Colonic mucosa (tissue), 4 donors: ENCODE measurements around the gene PJVK. TPM values are rescaled to one million over a fixed set of nuclear protein-coding genes. Genes with fewer than 3 reads are reported as not detected.
A peak's percentile ranks its signal among the peaks of the same experiment; 100 is the strongest.
"Not testable (repeated sequence)": the region's sequence is repeated elsewhere in the genome, so short reads cannot be mapped to it uniquely, and the experiment has no call there.

Source experiments
- DNase-seq: peaks from one replicate; pipeline ENCODE4 v3.0.0-alpha.2; 2020
- H3K27ac ChIP-seq: fragments of 200-600 bp; one replicate; pipeline ENCODE4 v1.8.0; 2021
- H3K27me3 ChIP-seq: fragments of 200-600 bp; one replicate; pipeline ENCODE4 v1.8.0; 2021
- H3K36me3 ChIP-seq: fragments of 200-600 bp; one replicate; pipeline ENCODE4 v1.8.0; 2021
- H3K4me1 ChIP-seq: fragments of 200-600 bp; one replicate; pipeline ENCODE4 v1.8.0; 2021; ENCODE audit warnings: mild to moderate bottlenecking
- H3K4me3 ChIP-seq: fragments of 200-600 bp; one replicate; pipeline ENCODE4 v1.8.0; 2021
- H3K9ac ChIP-seq, 2 donors: one replicate each; pipeline ENCODE4 v1.7.0; 2013; ENCODE audit warnings: control low read depth in 2 of 2, low read depth in 2 of 2, low read length in 2 of 2
- H3K9me3 ChIP-seq: fragments of 200-600 bp; one replicate; pipeline ENCODE4 v1.8.0; 2021
- CTCF ChIP-seq: fragments of 200-600 bp; IDR thresholded peaks from one replicate; pipeline ENCODE4 v1.8.0; 2022; ENCODE audit warnings: antibody characterized with exemption, mild to moderate bottlenecking
- intact Hi-C: fragments of 100-400 bp; cut with DNase I; formaldehyde crosslinking; loops from one replicate; pipeline ENCODE4 v1.14.1; 2022
- total RNA-seq, 2 donors: library from RNA; stranded (reverse); fragmentation: NEBNext Ultra II Directional in 1 of 2; extraction: Animal tissue kit (Norgen Biotek cat#: 25700) in 1 of 2; gene quantifications; one replicate each; pipeline ENCODE4 v1.2.1, GENCODE V29; 2021
- donor health status: healthy.
- donor health status: DM: no; HTN: no; CAD: no.
- donor health status: DM: no; HTN: no; CAD: no.

The PJVK gene
- total RNA-seq, 2 donors from 2014 or later, result 0.96 to 1.8 TPM

GRCh38 chr2:178452334-178452733 is 1.2 kb downstream of the PJVK start:
- intact Hi-C loops, result no loop called here
- Histone ChIP-seq H3K4me1 (peaks cover 5% of the 10 kb centered on the region), H3K9me3 (no peaks in the 10 kb centered on the region), H3K36me3 (no peaks in the 10 kb centered on the region), H3K4me3 (no peak overlapping the region), H3K9ac (no peak overlapping the region), H3K27me3 (no peaks in the 10 kb centered on the region), H3K27ac (peak overlapping the region; percentile 99)
- no peak for DNase-seq
- TF ChIP-seq CTCF, result no peak

GRCh38 chr2:178452870-178453269 is 1.7 kb downstream of the PJVK start:
- no peak overlapping the region for H3K4me3 ChIP-seq
- no peaks in the 10 kb centered on the region for H3K27me3 ChIP-seq
- H3K36me3 ChIP-seq, result no peaks in the 10 kb centered on the region
- H3K9me3 ChIP-seq, result no peaks in the 10 kb centered on the region
- H3K4me1 ChIP-seq, result peaks cover 5% of the 10 kb centered on the region
- no peak for TF ChIP-seq CTCF
- no peak overlapping the region for H3K27ac ChIP-seq
- no peak overlapping the region for H3K9ac ChIP-seq
- DNase-seq, result no peak
- intact Hi-C loops, result no loop called here

GRCh38 chr2:178455947-178456346 is 4.8 kb downstream of the PJVK start:
- intact Hi-C loops, result no loop called here
- Histone ChIP-seq H3K36me3 (no peaks in the 10 kb centered on the region), H3K27me3 (no peaks in the 10 kb centered on the region), H3K27ac (no peak overlapping the region), H3K9ac (no peak overlapping the region), H3K4me1 (no peaks in the 10 kb centered on the region), H3K4me3 (no peak overlapping the region), H3K9me3 (no peaks in the 10 kb centered on the region)
- no peak for TF ChIP-seq CTCF
- DNase-seq, result no peak

- Histone ChIP-seq H3K4me3 (no peak overlapping the region), H3K27me3 (no peaks in the 10 kb centered on the region), H3K36me3 (no peaks in the 10 kb centered on the region), H3K9me3 (no peaks in the 10 kb centered on the region), H3K27ac (no peak overlapping the region), H3K9ac (no peak overlapping the region), H3K4me1 (no peaks in the 10 kb centered on the region)
- no peak for TF ChIP-seq CTCF
- no peak for DNase-seq
- intact Hi-C loops, result no loop called here
These were observed 6.3 kb downstream of the PJVK start for GRCh38 chr2:178457390-178457886.

- no peaks in the 10 kb centered on the region for H3K9me3 ChIP-seq
- no peak for DNase-seq
- no peak for TF ChIP-seq CTCF
- H3K4me1 ChIP-seq, result no peaks in the 10 kb centered on the region
- no peak overlapping the region for H3K27ac ChIP-seq
- intact Hi-C loops, result no loop called here
- H3K4me3 ChIP-seq, result no peak overlapping the region
- H3K36me3 ChIP-seq, result no peaks in the 10 kb centered on the region
- H3K27me3 ChIP-seq, result no peaks in the 10 kb centered on the region
- no peak overlapping the region for H3K9ac ChIP-seq
These were observed 18.2 kb downstream of the PJVK start for GRCh38 chr2:178469219-178469849.

- H3K36me3 ChIP-seq, DNase-seq, H3K27me3 ChIP-seq, H3K4me1 ChIP-seq, intact Hi-C loops, H3K4me3 ChIP-seq, H3K9ac ChIP-seq, H3K27ac ChIP-seq, H3K9me3 ChIP-seq: not testable (repeated sequence)
These were observed 20.1 kb downstream of the PJVK start for GRCh38 chr2:178471313-178471712.
